K562 (cell line): ENCODE measurements around the gene SAT1. TPM values are rescaled to one million over a fixed set of nuclear protein-coding genes. Genes with fewer than 3 reads are reported as not detected.

ENCODE experiments used
- ATAC-seq: fragments of 200-7000 bp; cut with Tn5 transposase; 3 replicates; pipeline ENCODE4 v1.9.1; 2020; ENCODE audit warnings: moderate library complexity
- BruUV-seq: library from RNA; stranded (reverse); fragments of 400-500 nt; replicated peaks from 2 replicates; lab custom pipeline; 2021; lab: Mats Ljungman, UMichigan
- CTCF ChIA-PET: fragments of 300-600 bp; formaldehyde crosslinking; extraction: SDS; loops from one replicate; lab custom pipeline; 2021; ENCODE audit warnings: low intra/inter-chr PET ratio; lab: Yijun Ruan, JAX
- POLR2A ChIA-PET: fragments of 300-600, 350-650 bp; sonication (Branson Sonifier 250); formaldehyde crosslinking; extraction: SDS; loops from one replicate; lab custom pipeline; 2021; ENCODE audit warnings: antibody characterized with exemption, inconsistent platforms; lab: Yijun Ruan, JAX
- DNase-seq, 4 experiments: peaks; one replicate each; pipeline versions ENCODE4 v3.0.0 to v3.0.0-alpha.2; 2011 to 2018; ENCODE audit warnings: low spot score in 3 of 4, mixed read lengths in 3 of 4; ENCODE audit errors: extremely low read depth in 1 of 4
- FAIRE-seq: peaks from 2 replicates; lab custom pipeline; 2011; peaks lifted over from hg19 to GRCh38; lab: Jason Lieb, UNC
- H2AFZ ChIP-seq: 2 replicates; pipeline ENCODE4 v1.6.0; 2011; ENCODE audit warnings: low read depth, low read length, control low read depth, inconsistent platforms
- H3K27ac ChIP-seq: fragments of 200-600 bp; 3 replicates; pipeline ENCODE4 v1.8.0; 2011; ENCODE audit warnings: low read depth, mild to moderate bottlenecking, control low read depth, inconsistent platforms, low read length, moderate library complexity, mixed read lengths; ENCODE audit errors: extremely low read depth
- H3K27me3 ChIP-seq, 2 experiments: fragments of 300-600 bp in 1 of 2; 2 replicates in 1 of 2; 3 replicates in 1 of 2; pipeline versions ENCODE4 v1.6.0 to v1.8.0; 2011; ENCODE audit warnings: inconsistent platforms in 2 of 2, low read length in 2 of 2, mild to moderate bottlenecking in 1 of 2, mixed read lengths in 1 of 2, moderate library complexity in 1 of 2; ENCODE audit not compliant: control insufficient read depth in 2 of 2, insufficient read depth in 2 of 2
- H3K36me3 ChIP-seq: fragments of 300-600 bp; 3 replicates; pipeline ENCODE4 v1.8.0; 2011; ENCODE audit warnings: mild to moderate bottlenecking, low read length, inconsistent platforms; ENCODE audit not compliant: control insufficient read depth, insufficient read depth
- H3K4me1 ChIP-seq, 2 experiments: fragments of 200-600 bp in 1 of 2; replicated peaks in 1 of 2; 2 replicates in 1 of 2; 3 replicates in 1 of 2; pipeline versions ENCODE4 v1.5.1 to v1.8.0; 2011; ENCODE audit warnings: inconsistent platforms in 2 of 2, low read length in 2 of 2, mild to moderate bottlenecking in 1 of 2, mixed read lengths in 1 of 2, moderate library complexity in 1 of 2; ENCODE audit not compliant: control insufficient read depth in 2 of 2, insufficient read depth in 2 of 2
- H3K4me2 ChIP-seq: 2 replicates; pipeline ENCODE4 v1.6.1; 2011; ENCODE audit warnings: low read length, control low read depth, inconsistent platforms, mixed read lengths; ENCODE audit not compliant: insufficient read depth
- H3K4me3 ChIP-seq: fragments of 200-600 bp; sonication (generic), shearing (Covaris generic); 2 replicates; pipeline ENCODE4 v1.5.1; 2016; ENCODE audit warnings: control low read depth, inconsistent platforms
- H3K79me2 ChIP-seq: fragments of 200-600 bp; 3 replicates; pipeline ENCODE4 v1.8.0; 2011; ENCODE audit warnings: low read length, inconsistent platforms; ENCODE audit not compliant: control insufficient read depth, insufficient read depth
- H3K9ac ChIP-seq, 2 experiments: 2 replicates each; pipeline versions ENCODE4 v1.6.0 to v1.6.1; 2011; ENCODE audit warnings: low read depth in 2 of 2, low read length in 2 of 2, control low read depth in 1 of 2, inconsistent platforms in 1 of 2, mild to moderate bottlenecking in 1 of 2, mixed read lengths in 1 of 2; ENCODE audit not compliant: insufficient read depth in 1 of 2
- H3K9me1 ChIP-seq: one replicate; pipeline ENCODE4 v1.6.0; 2011; ENCODE audit warnings: inconsistent platforms, mild to moderate bottlenecking, low read length, moderate library complexity; ENCODE audit not compliant: control insufficient read depth, insufficient read depth
- H3K9me3 ChIP-seq: replicated peaks from 2 replicates; pipeline ENCODE4 v1.5.1; 2011; ENCODE audit warnings: low read depth, low read length, inconsistent platforms; ENCODE audit not compliant: control insufficient read depth, insufficient read depth
- H4K20me1 ChIP-seq: replicated peaks from 2 replicates; pipeline ENCODE4 v1.6.1; 2011; ENCODE audit warnings: low read length, inconsistent platforms, mixed read lengths; ENCODE audit not compliant: control insufficient read depth, insufficient read depth
- ATF7 ChIP-seq: fragments of 450-650 bp; IDR thresholded peaks from 2 replicates; pipeline ENCODE4 v1.7.1; 2014; ENCODE audit warnings: mild to moderate bottlenecking, moderate library complexity
- CREM ChIP-seq: IDR thresholded peaks from 2 replicates; pipeline ENCODE4 v1.6.1; 2014; ENCODE audit warnings: antibody characterized with exemption, low read depth
- DACH1 ChIP-seq: fragments of 450-650 bp; IDR thresholded peaks from 2 replicates; pipeline ENCODE4 v1.6.1; 2018; ENCODE audit not compliant: partially characterized antibody
- FOSL1 ChIP-seq: fragments of 200-800 bp; sonication (Bioruptor generic); conservative IDR thresholded peaks from 2 replicates; pipeline ENCODE4 v1.6.1; 2016; ENCODE audit warnings: missing genetic modification characterization, missing compliant biosample characterization
- JUND ChIP-seq, 2 experiments: IDR thresholded peaks; 2 replicates in 1 of 2; 3 replicates in 1 of 2; pipeline ENCODE4 v1.6.1; 2011; ENCODE audit warnings: borderline replicate concordance in 2 of 2, low read depth in 2 of 2, low read length in 2 of 2, improper control_type of control experiment in 1 of 2, missing biosample characterization in 1 of 2, missing genetic modification characterization in 1 of 2, missing genetic modification reagents in 1 of 2
- KLF10 ChIP-seq: fragments of 250-450 bp; sonication (Bioruptor Pico); IDR thresholded peaks from 2 replicates; pipeline ENCODE4 v1.6.1; 2021; ENCODE audit warnings: matching md5 sums
- KLF16 ChIP-seq: IDR thresholded peaks from 2 replicates; pipeline ENCODE4 v1.6.1; 2016; ENCODE audit warnings: antibody characterized with exemption
- NR1H2 ChIP-seq: sonication (generic); formaldehyde crosslinking; IDR thresholded peaks from 2 replicates; pipeline ENCODE4 v1.4.0; 2020; ENCODE audit warnings: mild to moderate bottlenecking, missing genetic modification reagents
- SMC3 ChIP-seq: conservative IDR thresholded peaks from 2 replicates; pipeline ENCODE4 v1.6.1; 2011; ENCODE audit warnings: low read depth, low read length, improper control_type of control experiment; ENCODE audit not compliant: insufficient read depth
- ZFX ChIP-seq: sonication (generic); formaldehyde crosslinking; IDR thresholded peaks from 2 replicates; pipeline ENCODE4 v1.8.0; 2022; ENCODE audit warnings: mild to moderate bottlenecking, missing genetic modification reagents, moderate library complexity
- ZNF274 ChIP-seq: IDR thresholded peaks from 2 replicates; pipeline ENCODE4 v1.6.1; 2011; ENCODE audit warnings: low read depth, mild to moderate bottlenecking, low read length, moderate library complexity, borderline replicate concordance
- WGBS: fragments of 100-300 bp; shearing (Covaris generic); methylation state at CpG from one replicate; pipeline ENCODE4 v1.1.6; 2016; ENCODE audit warnings: low coverage, mixed read lengths; ENCODE audit not compliant: insufficient coverage; ENCODE audit errors: missing lambda C conversion rate; 5-methylcytosine and 5-hydroxymethylcytosine counted together
- in situ Hi-C: fragments of 300-500 bp; cut with MboI; formaldehyde crosslinking; loops from 4 replicates; pipeline ENCODE4 v1.15.0; 2018; ENCODE audit warnings: inconsistent platforms, mixed read lengths
- intact Hi-C: fragments of 100-400 bp; cut with micrococcal nuclease; formaldehyde crosslinking; loops from 2 replicates; pipeline ENCODE4 v1.14.2; 2022
- polyA plus RNA-seq, 8 experiments: library from polyadenylated mRNA; depleted of rRNA in 4 of 8; stranded (reverse) in 5 of 8; unstranded in 3 of 8; fragments of >200 nt; fragmentation: Nextera tagmentation in 2 of 8; fragmentation: Illumina TruSeq in 1 of 8; extraction: Ambion mirVana in 2 of 8; extraction: Trizol in 1 of 8; gene quantifications; 2 replicates each; pipeline versions ENCODE4 v1.2.1 to v1.2.3, GENCODE V29; 2011 to 2014; ENCODE audit warnings: inconsistent platforms in 1 of 8, missing spikeins in 1 of 8
- total RNA-seq, 7 experiments: library from RNA; depleted of rRNA in 6 of 7; stranded (reverse); fragments of >200 nt in 6 of 7; fragmentation: Illumina TruSeq in 2 of 7; extraction: Trizol in 2 of 7; gene quantifications; 2 replicates each; pipeline versions ENCODE4 v1.2.1 to v1.2.3, GENCODE V29; 2011 to 2021; ENCODE audit warnings: low replicate concordance in 1 of 7
- TF ChIP-seq, protein P1 (sequence below): IDR thresholded peaks from 2 replicates; pipeline ENCODE4 v1.6.1; 2012; ENCODE audit warnings: low read depth, low read length, improper control_type of control experiment, borderline replicate concordance
- TF ChIP-seq, protein P2 (sequence below), 2 experiments: IDR thresholded peaks in 1 of 2; conservative IDR thresholded peaks in 1 of 2; 2 replicates each; pipeline ENCODE4 v1.6.1; 2016; ENCODE audit warnings: low read depth in 2 of 2, mild to moderate bottlenecking in 1 of 2, missing compliant biosample characterization in 1 of 2, missing genetic modification characterization in 1 of 2, moderate library complexity in 1 of 2

Gene SAT1
- total and polyA plus RNA-seq, 9 of the 15 experiments (the other 6 are each of a cell fraction or from before 2014, with no cell fraction given) = 47.4 to 194 (median 74.1) TPM

DNA sequence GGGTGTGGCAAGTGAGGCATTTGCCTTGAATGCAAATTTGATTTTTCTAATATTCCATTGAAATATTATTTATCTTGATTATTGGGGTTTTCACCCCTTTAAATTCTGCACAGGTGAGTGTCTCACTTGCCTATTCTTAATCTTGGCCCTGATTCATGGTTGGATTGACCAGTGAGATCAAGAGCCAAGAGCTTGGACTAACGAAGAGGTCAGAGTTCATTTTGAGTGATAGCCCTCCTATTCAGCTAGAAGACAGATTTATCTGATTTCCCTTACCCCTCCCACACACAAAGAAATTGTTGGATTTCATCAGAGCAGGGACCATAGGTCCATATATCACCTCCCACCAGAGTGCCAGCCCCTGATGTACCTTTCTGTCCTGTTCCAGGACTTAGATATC is 28.3 kb upstream of the SAT1 start (continued):
- no peak for TF ChIP-seq KLF10 (CRISPR knock-in tag)
- TF ChIP-seq, all 486 proteins: peak for 0

DNA sequence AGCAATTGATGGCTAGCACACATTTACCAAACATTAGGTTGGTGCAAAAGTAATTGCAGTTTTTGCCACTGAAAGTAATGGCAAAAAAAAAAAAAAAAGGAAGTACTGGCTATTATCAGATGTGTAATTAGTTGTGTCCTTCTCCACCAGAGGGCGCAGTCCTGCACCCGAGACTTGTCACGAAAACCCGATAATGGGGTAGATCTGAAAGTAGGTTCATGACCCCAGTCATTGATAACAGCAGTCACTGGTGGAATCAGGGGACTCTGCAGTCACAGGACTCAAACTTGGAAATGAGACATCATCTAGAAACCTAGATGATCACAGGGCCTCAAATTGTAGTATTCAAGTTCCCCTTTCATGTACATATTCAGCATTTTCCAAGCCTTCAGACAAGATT is 26.8 kb upstream of the SAT1 start:
- 0% methylated on average over 4 of the region's 4 CpGs for WGBS
- H2AFZ ChIP-seq = peak overlapping the region; percentile 77
- H3K79me2 ChIP-seq = no peaks in the 10 kb centered on the region
- CTCF ChIA-PET = interaction anchor here (0.7 to 2.0 kb wide), 5 partner anchors 23 to 522 kb away, joined by 3 to 33 read pairs (median 5); partner anchors contain the start of gene SAT1
- no TSS peak for BruUV-seq
- no peaks in the 10 kb centered on the region for H3K36me3 ChIP-seq
- no peak overlapping the region for H3K27ac ChIP-seq
- H3K27me3 ChIP-seq = no peaks in the 10 kb centered on the region
- no peaks in the 10 kb centered on the region for H4K20me1 ChIP-seq
- H3K9me3 ChIP-seq = no peaks in the 10 kb centered on the region
- H3K4me1 ChIP-seq = peaks cover 0 to 3% of the 10 kb centered on the region in 2 experiments; a peak in 2 of 5 replicates
- H3K9ac ChIP-seq = no peak overlapping the region
- peak overlapping the region; percentile 65; the same call in 1 of the 2 replicates for H3K4me2 ChIP-seq
- intact Hi-C loops (loop anchor here (1.0 kb wide), 2 partner anchors 25 to 146 kb away; no protein-coding TSS in a partner anchor), in situ Hi-C loops (loop anchor here (5.0 kb wide), 1 partner anchor 146 kb away; no protein-coding TSS in a partner anchor)
- H3K9me1 ChIP-seq = no peaks in the 10 kb centered on the region
- H3K4me3 ChIP-seq = no peak overlapping the region
- peak; percentile 83 for ATAC-seq
- peak; percentile 63 to 84 (median 66) for DNase-seq
- POLR2A ChIA-PET = no interaction called here
- FAIRE-seq = peak; percentile 89
- TF ChIP-seq NR1H2 (CRISPR knock-in tag) = no peak
- TF ChIP-seq JUND (IDR thresholded peaks at IDR 0.05; ENCODE audit: borderline replicate concordance, low read depth, low read length) = peak; percentile 48; the same call in 1 of the 2 replicates
- peak; percentile 38; the same call in 1 of the 3 replicates for TF ChIP-seq JUND (tag; IDR thresholded peaks at IDR 0.05; ENCODE audit: borderline replicate concordance, low read depth, low read length)
- TF ChIP-seq, protein P1, sequence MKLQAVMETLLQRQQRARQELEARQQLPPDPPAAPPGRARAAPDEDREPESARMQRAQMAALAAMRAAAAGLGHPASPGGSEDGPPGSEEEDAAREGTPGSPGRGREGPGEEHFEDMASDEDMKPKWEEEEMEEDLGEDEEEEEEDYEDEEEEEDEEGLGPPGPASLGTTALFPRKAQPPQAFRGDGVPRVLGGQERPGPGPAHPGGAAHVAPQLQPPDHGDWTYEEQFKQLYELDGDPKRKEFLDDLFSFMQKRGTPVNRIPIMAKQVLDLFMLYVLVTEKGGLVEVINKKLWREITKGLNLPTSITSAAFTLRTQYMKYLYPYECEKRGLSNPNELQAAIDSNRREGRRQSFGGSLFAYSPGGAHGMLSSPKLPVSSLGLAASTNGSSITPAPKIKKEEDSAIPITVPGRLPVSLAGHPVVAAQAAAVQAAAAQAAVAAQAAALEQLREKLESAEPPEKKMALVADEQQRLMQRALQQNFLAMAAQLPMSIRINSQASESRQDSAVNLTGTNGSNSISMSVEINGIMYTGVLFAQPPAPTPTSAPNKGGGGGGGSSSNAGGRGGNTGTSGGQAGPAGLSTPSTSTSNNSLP = peak; percentile 56; the same call in 1 of the 2 replicates
- TF ChIP-seq KLF16 = 0 out of 2 replicates have a peak, but pooled peaks have one; percentile 13
- peak; percentile 14; the same call in 1 of the 2 replicates for TF ChIP-seq ZFX
- TF ChIP-seq SMC3 = peak; percentile 50; the same call in 1 of the 2 replicates
- TF ChIP-seq, protein P2, sequence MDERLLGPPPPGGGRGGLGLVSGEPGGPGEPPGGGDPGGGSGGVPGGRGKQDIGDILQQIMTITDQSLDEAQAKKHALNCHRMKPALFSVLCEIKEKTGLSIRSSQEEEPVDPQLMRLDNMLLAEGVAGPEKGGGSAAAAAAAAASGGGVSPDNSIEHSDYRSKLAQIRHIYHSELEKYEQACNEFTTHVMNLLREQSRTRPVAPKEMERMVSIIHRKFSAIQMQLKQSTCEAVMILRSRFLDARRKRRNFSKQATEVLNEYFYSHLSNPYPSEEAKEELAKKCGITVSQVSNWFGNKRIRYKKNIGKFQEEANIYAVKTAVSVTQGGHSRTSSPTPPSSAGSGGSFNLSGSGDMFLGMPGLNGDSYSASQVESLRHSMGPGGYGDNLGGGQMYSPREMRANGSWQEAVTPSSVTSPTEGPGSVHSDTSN (CRISPR knock-in tag; IDR thresholded peaks at IDR 0.05; ENCODE audit: low read depth) = no peak
- TF ChIP-seq, protein P2 (tag; conservative IDR thresholded peaks at IDR 0.05; ENCODE audit: low read depth) = no peak
- TF ChIP-seq CREM = peak; percentile 43; the same call in 1 of the 2 replicates
- TF ChIP-seq FOSL1 (tag) = 0 out of 2 replicates have a peak, but pooled peaks have one; percentile 12
- TF ChIP-seq ATF7 = 0 out of 2 replicates have a peak, but pooled peaks have one; percentile 31
- TF ChIP-seq DACH1 = peak; percentile 12
- TF ChIP-seq ZNF274 = no peak
